Body of pancreas (tissue), 4 donors: ENCODE data around the gene SH3TC1. TPM values are rescaled to one million over a fixed set of nuclear protein-coding genes. Genes with fewer than 3 reads are reported as not detected.

Experiments used
- ATAC-seq: fragments of 150-250 bp; one replicate; pipeline ENCODE4 v1.9.1; 2016
- DNase-seq, 4 donors: peaks; one replicate each; pipeline ENCODE4 v3.0.0-alpha.2; 2019
- H3K27ac ChIP-seq, 4 donors: fragments of 200-600 bp; sonication (generic); 1 replicate in 3 of 4; 2 replicates in 1 of 4; pipeline versions ENCODE4 v1.5.1 to v1.6.1; 2016 to 2019; ENCODE audit warnings: mild to moderate bottlenecking in 1 of 4, mixed read lengths in 1 of 4, moderate library complexity in 1 of 4
- H3K27me3 ChIP-seq, 2 donors: fragments of 200-600 bp; sonication (generic); one replicate each; pipeline ENCODE4 v1.6.0; 2016; ENCODE audit warnings: mild to moderate bottlenecking in 1 of 2
- H3K36me3 ChIP-seq, 2 donors: fragments of 200-600 bp; sonication (generic); replicated peaks in 1 of 2; 2 replicates each; pipeline ENCODE4 v1.5.1; 2016; ENCODE audit warnings: low read depth in 2 of 2; ENCODE audit not compliant: insufficient read depth in 1 of 2
- H3K4me1 ChIP-seq: fragments of 200-600 bp; sonication (generic); one replicate; pipeline ENCODE4 v1.6.0; 2016
- H3K4me3 ChIP-seq, 2 donors: fragments of 200-600 bp; sonication (generic); 1 replicate in 1 of 2; 2 replicates in 1 of 2; pipeline ENCODE4 v1.5.1; 2016 to 2019
- H3K9me3 ChIP-seq, 3 donors: fragments of 200-600 bp; sonication (generic); 1 replicate in 2 of 3; 2 replicates in 1 of 3; pipeline ENCODE4 v1.5.1; 2016
- POLR2A ChIP-seq, 3 donors: fragments of 450-650 bp; IDR thresholded peaks; one replicate each; pipeline ENCODE4 v1.6.1; 2016; ENCODE audit warnings: antibody characterized with exemption in 3 of 3, mild to moderate bottlenecking in 2 of 3
- WGBS, 2 donors: methylation state at CpG; one replicate each; pipeline ENCODE4 v1.1.5; 2017; 5-methylcytosine and 5-hydroxymethylcytosine counted together
- intact Hi-C: fragments of 100-400 bp; cut with DNase I; formaldehyde crosslinking; loops from one replicate; pipeline ENCODE4 v1.15.1; 2023
- total RNA-seq, 2 donors: library from RNA; depleted of rRNA; stranded (reverse); fragments of >200 nt; gene quantifications; one replicate each; pipeline ENCODE4 v1.1.0, GENCODE V29; 2016
- TF ChIP-seq, protein P1 (sequence below), 7 experiments: fragments of 450-650 bp in 4 of 7; fragments of 200-600 bp in 3 of 7; sonication (generic) in 3 of 7; IDR thresholded peaks; one replicate each; pipeline ENCODE4 v1.5.1; 2016 to 2019; ENCODE audit warnings: antibody characterized with exemption in 7 of 7

SH3TC1 gene
- total RNA-seq, 2 donors from 2014 or later, result 31.1 to 103 TPM

- intact Hi-C loops, result no loop called here
- Histone ChIP-seq H3K27ac (no peak overlapping the region), H3K4me3 (no peak overlapping the region), H3K27me3 (no peaks in the 10 kb centered on the region), H3K36me3 (no peaks in the 10 kb centered on the region), H3K4me1 (peaks cover 5% of the 10 kb centered on the region), H3K9me3 (no peaks in the 10 kb centered on the region)
- TF ChIP-seq, protein P1, sequence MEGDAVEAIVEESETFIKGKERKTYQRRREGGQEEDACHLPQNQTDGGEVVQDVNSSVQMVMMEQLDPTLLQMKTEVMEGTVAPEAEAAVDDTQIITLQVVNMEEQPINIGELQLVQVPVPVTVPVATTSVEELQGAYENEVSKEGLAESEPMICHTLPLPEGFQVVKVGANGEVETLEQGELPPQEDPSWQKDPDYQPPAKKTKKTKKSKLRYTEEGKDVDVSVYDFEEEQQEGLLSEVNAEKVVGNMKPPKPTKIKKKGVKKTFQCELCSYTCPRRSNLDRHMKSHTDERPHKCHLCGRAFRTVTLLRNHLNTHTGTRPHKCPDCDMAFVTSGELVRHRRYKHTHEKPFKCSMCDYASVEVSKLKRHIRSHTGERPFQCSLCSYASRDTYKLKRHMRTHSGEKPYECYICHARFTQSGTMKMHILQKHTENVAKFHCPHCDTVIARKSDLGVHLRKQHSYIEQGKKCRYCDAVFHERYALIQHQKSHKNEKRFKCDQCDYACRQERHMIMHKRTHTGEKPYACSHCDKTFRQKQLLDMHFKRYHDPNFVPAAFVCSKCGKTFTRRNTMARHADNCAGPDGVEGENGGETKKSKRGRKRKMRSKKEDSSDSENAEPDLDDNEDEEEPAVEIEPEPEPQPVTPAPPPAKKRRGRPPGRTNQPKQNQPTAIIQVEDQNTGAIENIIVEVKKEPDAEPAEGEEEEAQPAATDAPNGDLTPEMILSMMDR (IDR thresholded peaks at IDR 0.05), result no peak
- no peak for TF ChIP-seq POLR2A (IDR thresholded peaks at IDR 0.05)
- WGBS, 2 donors, result 70 to 93% methylated on average over 4 to 25 of the region's 25 CpGs
- DNase-seq (no peak), ATAC-seq (no peak)
Observed at GRCh38 chr4:8261851-8262535, 62.9 kb downstream of the SH3TC1 start.

DNA sequence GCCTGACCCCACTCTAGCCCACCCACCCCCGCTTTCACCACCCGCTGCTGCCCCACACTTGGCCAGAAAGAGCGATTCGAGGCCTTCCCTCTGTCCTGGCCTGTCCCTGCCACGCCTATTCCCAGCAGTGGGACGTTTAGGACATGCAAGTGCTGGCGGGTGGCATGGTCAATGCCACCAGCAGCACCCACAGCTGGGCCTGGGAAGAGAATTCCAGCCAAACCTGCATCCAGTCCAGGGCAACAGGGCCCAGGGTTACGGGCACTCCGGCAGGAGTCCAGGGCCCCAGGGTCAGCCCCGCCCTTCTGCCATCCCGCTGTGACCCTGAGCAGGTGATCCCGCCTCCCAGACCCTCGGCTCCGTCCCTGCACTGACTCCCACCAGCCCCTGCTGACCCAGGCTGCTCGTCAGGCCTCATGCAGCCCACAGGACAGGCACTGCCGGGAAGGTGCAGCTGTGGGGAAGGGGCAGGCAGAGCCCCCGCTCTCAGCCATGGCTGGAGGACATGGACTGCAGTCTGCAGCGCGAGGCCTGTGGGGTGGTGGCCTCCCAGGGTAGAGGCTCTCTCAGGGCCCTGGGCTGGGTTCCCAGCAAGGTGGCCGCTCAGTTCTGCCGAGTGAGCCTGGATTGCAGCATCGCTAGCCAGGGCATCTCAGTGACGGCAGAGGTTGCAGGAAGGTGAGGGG, 63.7 kb downstream of the SH3TC1 start:
- peaks cover 10% of the 10 kb centered on the region for H3K4me1 ChIP-seq
- 53 to 73% methylated on average over 3 to 16 of the region's 23 CpGs for WGBS, 2 donors
- no peak for ATAC-seq
- H3K9me3 ChIP-seq, result no peaks in the 10 kb centered on the region
- no peaks in the 10 kb centered on the region for H3K27me3 ChIP-seq
- intact Hi-C loops, result no loop called here
- H3K27ac ChIP-seq, result no peak overlapping the region
- no peaks in the 10 kb centered on the region for H3K36me3 ChIP-seq
- TF ChIP-seq POLR2A (IDR thresholded peaks at IDR 0.05), result no peak
- TF ChIP-seq, protein P1 (IDR thresholded peaks at IDR 0.05), result no peak
- H3K4me3 ChIP-seq, result no peak overlapping the region
- DNase-seq, result no peak

GRCh38 chr4:8263397-8263796, 64.3 kb downstream of the SH3TC1 start:
- Histone ChIP-seq H3K27ac (no peak overlapping the region), H3K36me3 (no peaks in the 10 kb centered on the region), H3K9me3 (no peaks in the 10 kb centered on the region), H3K4me1 (peaks cover 10% of the 10 kb centered on the region), H3K4me3 (no peak overlapping the region), H3K27me3 (no peaks in the 10 kb centered on the region)
- 85 to 87% methylated on average over 10 of the region's 10 CpGs for WGBS, 2 donors
- no peak for ATAC-seq
- intact Hi-C loops, result no loop called here
- no peak for TF ChIP-seq POLR2A (IDR thresholded peaks at IDR 0.05)
- TF ChIP-seq, protein P1 (IDR thresholded peaks at IDR 0.05), result no peak
- DNase-seq, result no peak

- WGBS, 2 donors, result 71 to 76% methylated on average over 14 of the region's 14 CpGs
- ATAC-seq, result no peak
- TF ChIP-seq POLR2A (IDR thresholded peaks at IDR 0.05), result no peak
- TF ChIP-seq, protein P1 (IDR thresholded peaks at IDR 0.05), result no peak
Observed at GRCh38 chr4:8264106-8264505, 65.0 kb downstream of the SH3TC1 start.

More at GRCh38 chr4:8264106-8264505, 65.0 kb downstream of the SH3TC1 start:
- Histone ChIP-seq H3K36me3 (no peaks in the 10 kb centered on the region), H3K27me3 (no peaks in the 10 kb centered on the region), H3K4me1 (peaks cover 10% of the 10 kb centered on the region), H3K27ac (no peak overlapping the region), H3K4me3 (no peak overlapping the region), H3K9me3 (no peaks in the 10 kb centered on the region)
- intact Hi-C loops, result no loop called here
- no peak for DNase-seq
